ENCODE data around the gene UST.

DNA sequence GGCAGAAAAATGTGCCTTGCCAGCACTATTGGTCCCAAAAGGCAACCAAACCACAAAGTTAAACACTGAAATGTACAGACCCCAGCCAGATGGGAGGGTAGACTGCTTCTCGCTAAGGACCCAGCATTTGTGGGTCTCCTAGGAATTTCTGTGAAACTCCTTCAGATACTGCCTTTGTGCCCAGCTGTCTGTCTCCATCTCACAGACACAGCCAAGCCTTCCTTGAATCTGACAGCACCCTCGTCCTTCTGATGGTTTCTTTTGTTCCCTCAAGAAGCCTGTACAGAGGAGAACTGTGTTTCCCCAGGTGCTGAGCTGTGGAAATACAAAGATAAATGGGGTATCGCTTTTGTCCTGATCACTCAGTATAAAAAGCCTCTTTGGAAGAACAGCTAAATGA is 316.6 kb downstream of the UST start:
- TF ChIP-seq POLR2A (IDR thresholded peaks at IDR 0.05) (no peak), POLR2AphosphoS5 (IDR thresholded peaks at IDR 0.05) (no peak)
